ENCODE measurements around the gene RAB30. TPM values are rescaled to one million over a fixed set of nuclear protein-coding genes. Genes with fewer than 3 reads are reported as not detected.
A peak's percentile ranks its signal among the peaks of the same experiment; 100 is the strongest.

Gene RAB30
- total RNA-seq, 1 donor from 2014 or later = 29.1 TPM

DNA sequence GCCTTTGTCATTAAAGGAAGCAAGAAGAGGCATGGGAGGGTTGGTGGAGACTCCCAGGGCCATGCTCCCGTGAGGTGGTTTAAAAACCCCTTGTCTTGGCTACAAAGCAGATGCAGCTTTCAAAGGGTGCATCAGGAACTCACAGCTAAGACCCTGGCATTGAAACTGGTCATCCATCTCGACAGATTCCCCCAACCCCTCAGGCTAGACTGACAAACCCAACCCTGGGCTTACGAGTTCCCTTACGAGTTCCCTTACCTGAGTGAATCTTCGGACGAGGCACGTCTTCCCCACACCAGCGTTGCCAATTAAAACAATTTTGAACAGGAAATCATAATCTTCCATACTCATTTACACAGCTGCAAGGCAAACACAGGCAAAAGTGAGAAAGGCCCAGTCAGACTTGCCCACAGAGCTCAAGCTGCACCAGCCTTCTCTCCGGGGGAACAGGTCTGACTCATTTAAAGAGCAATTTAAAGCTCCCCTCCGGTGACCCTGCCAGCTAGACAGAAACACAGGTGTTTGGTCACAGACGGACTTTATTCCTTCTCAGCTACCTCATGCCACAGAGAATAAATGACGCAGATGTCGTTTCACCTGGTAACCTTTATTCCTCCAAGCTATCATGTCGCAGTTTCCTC, 74.6 kb downstream of the RAB30 start:
- H3K9me3 Mint-ChIP-seq = no peaks in the 10 kb centered on the region
- no peaks in the 10 kb centered on the region for H3K27me3 Mint-ChIP-seq (ENCODE audit: low read depth)
- H3K4me1 Mint-ChIP-seq (ENCODE audit: low read depth) = peaks cover 78% of the 10 kb centered on the region
- peaks cover 39% of the 10 kb centered on the region for H3K36me3 Mint-ChIP-seq (ENCODE audit: low read depth)
- H3K27ac Mint-ChIP-seq = peak overlapping the region; percentile 80
- intact Hi-C loops (cut with micrococcal nuclease) = loop anchor here (1.0 to 5.0 kb wide), 8 partner anchors 9 to 290 kb away; partner anchors contain the start of genes ANKRD42, CCDC90B, PCF11 and RAB30
- no peak for DNase-seq (ENCODE audit: low spot score)
- no peak overlapping the region for H3K4me3 Mint-ChIP-seq (ENCODE audit: low read depth)

DNA sequence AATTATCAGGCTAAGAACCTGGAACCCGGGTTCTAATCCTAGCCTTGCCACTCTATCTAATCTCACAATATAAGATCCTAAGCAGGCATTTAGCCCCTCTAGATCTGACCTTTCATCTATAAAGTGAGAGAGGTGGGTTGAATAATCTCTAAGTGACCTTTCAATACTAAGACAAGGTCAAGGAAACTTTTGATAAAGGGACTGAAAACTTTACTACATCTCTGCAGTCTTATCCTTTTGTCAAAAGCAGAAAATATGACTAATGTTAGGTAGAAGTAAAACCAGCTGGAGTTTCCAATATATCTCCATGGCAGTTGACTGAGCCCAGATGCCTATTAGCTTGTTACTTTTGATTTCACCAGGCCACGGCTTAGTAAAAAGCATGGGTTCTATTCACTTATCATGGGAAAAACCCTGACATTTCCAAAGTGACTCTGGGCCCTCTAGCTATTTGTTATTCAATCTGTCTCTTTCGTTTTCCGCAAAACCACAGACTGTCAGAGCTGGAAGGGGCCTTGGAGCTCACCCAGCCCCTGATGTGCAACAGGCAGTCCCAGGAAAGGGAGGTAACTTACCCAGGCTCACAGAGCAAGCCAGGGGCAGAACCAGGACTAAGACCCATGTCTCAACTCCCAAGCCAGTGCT, 75.8 kb downstream of the RAB30 start:
- intact Hi-C loops (cut with micrococcal nuclease) = loop anchor here (1.0 to 5.0 kb wide), 9 partner anchors 10 to 291 kb away; partner anchors contain the start of genes ANKRD42, CCDC90B, PCF11 and RAB30
- peaks cover 42% of the 10 kb centered on the region for H3K36me3 Mint-ChIP-seq (ENCODE audit: low read depth)
- H3K27ac Mint-ChIP-seq = peak overlapping the region; percentile 94
- no peaks in the 10 kb centered on the region for H3K9me3 Mint-ChIP-seq
- no peak for DNase-seq (ENCODE audit: low spot score)
- peaks cover 69% of the 10 kb centered on the region for H3K4me1 Mint-ChIP-seq (ENCODE audit: low read depth)
- H3K27me3 Mint-ChIP-seq (ENCODE audit: low read depth) = no peaks in the 10 kb centered on the region
- peak overlapping the region; percentile 55 for H3K4me3 Mint-ChIP-seq (ENCODE audit: low read depth)

DNA sequence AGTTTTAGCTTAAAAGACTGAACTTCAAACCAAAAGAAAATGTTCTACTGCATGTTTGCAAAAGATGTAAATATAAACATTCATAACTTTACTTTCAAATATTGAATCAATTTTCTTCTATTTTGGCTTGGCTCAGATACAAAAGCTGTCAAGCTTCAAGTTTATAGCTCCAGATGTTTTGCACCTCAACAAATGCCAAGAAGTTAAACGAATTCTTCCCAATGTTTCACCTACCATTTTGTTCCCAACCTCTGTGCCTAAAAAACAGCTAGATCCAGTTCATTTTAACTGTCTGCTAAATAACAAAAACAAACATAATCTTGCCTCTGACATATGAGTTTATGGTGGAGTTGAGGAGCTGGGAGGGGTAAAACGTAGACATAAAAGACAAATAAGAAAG, 76.5 kb downstream of the RAB30 start:
- intact Hi-C loops (cut with micrococcal nuclease) = loop anchor here (1.0 to 5.0 kb wide), 2 partner anchors 17 to 292 kb away; partner anchors contain the start of gene CCDC90B
- H3K27ac Mint-ChIP-seq = peak overlapping the region; percentile 79
- no peaks in the 10 kb centered on the region for H3K27me3 Mint-ChIP-seq (ENCODE audit: low read depth)
- H3K36me3 Mint-ChIP-seq (ENCODE audit: low read depth) = peaks cover 43% of the 10 kb centered on the region
- no peak for DNase-seq (ENCODE audit: low spot score)
- H3K4me1 Mint-ChIP-seq (ENCODE audit: low read depth) = peaks cover 67% of the 10 kb centered on the region
- no peaks in the 10 kb centered on the region for H3K9me3 Mint-ChIP-seq
- H3K4me3 Mint-ChIP-seq (ENCODE audit: low read depth) = peak overlapping the region; percentile 18

DNA sequence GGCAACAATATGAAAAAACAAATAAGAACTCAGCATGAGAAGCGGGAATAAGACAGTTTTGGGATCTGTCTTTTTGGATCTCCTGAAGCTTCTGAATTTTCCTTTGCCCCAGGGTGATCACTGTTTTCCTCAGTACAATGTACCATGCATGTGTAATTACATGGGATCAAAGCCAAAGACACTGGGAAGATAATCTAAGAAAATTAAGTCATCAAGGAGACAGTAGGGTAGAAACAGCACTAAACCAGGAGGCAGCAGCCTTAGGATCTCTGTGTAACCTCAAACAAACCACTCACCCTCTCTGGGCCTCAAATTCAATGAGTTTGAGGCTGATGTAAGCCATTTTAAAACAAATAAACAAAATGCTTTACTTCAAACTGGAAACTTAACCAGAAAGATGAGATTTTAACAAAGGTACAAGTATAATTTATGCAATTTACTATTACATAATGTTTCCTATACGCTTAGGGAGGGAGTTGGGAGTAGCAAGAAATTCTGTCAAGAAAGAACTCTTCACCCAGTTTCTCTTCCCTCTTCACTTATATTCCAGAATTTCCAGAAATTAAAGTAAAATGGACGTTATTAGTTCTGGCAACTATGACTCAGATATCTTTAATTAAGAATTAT, 77.0 kb downstream of the RAB30 start:
- no peak overlapping the region for H3K4me3 Mint-ChIP-seq (ENCODE audit: low read depth)
- H3K4me1 Mint-ChIP-seq (ENCODE audit: low read depth) = peaks cover 67% of the 10 kb centered on the region
- no peaks in the 10 kb centered on the region for H3K9me3 Mint-ChIP-seq
- H3K27ac Mint-ChIP-seq = peak overlapping the region; percentile 52
- intact Hi-C loops (cut with micrococcal nuclease) = loop anchor here (1.0 to 5.0 kb wide), 2 partner anchors 16 to 293 kb away; partner anchors contain the start of gene CCDC90B
- peaks cover 46% of the 10 kb centered on the region for H3K36me3 Mint-ChIP-seq (ENCODE audit: low read depth)
- no peak for DNase-seq (ENCODE audit: low spot score)
- H3K27me3 Mint-ChIP-seq (ENCODE audit: low read depth) = no peaks in the 10 kb centered on the region

DNA sequence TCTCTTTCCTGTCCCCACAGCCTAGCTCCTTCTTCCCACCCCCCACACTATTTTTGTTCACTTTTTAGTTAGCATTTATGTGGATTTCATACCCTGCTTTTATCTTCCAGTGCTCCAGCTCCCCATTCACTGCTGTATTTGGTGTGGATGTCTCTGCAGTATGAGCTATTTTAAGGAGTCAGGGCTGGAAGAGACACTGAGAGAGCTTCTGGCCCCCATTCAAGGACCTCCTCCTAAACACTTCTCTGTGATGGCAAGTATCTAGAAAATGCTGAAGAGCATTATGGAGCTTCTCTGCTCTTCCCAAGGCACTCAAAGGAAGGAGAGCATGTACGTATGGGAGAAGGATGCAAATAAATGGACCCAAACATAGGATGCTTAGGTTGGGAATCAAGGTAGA, 79.5 kb downstream of the RAB30 start:
- Mint-ChIP-seq H3K27ac (no peak overlapping the region), H3K9me3 (no peaks in the 10 kb centered on the region), H3K4me1 (ENCODE audit: low read depth) (peaks cover 53% of the 10 kb centered on the region), H3K4me3 (ENCODE audit: low read depth) (no peak overlapping the region), H3K27me3 (ENCODE audit: low read depth) (no peaks in the 10 kb centered on the region), H3K36me3 (ENCODE audit: low read depth) (peaks cover 64% of the 10 kb centered on the region)
- intact Hi-C loops (cut with micrococcal nuclease) = no loop called here
- no peak for DNase-seq (ENCODE audit: low spot score)

DNA sequence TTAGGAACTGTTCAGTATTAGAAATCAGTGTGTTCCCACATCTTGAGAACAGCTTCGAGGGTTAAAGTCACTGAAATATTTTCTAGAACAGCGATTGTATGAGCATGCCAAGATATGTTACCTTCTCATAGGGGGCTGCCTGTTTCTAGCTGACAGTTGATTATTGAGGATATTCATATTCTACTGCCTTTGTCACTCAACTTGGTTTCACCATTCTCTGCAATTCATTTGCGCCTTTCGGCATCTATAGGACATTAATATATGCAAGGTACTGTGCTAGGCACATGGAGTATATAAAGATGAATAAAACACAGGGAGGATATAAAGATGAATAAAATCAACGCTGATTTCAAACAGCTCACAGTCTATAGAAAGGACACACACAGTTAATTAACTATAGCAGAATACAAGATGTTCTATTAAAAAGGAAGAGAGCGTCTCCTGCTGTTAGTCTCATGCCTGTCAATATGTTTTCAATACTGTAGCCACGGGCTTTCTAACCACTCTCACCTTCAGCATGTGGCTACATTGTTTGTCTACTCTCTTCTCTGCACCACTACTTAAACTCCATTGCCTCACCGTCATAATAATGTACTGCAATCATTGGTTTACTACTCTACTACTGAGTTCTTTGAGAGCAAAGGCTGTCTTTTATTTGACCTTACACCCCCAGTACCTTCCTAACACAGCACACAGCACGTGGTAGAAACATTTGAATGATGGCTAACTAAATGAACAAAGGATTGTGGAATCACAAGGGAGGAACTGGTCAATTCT, 81.9 kb downstream of the RAB30 start:
- peaks cover 34% of the 10 kb centered on the region for H3K4me1 Mint-ChIP-seq (ENCODE audit: low read depth)
- intact Hi-C loops (cut with micrococcal nuclease) = no loop called here

DNA sequence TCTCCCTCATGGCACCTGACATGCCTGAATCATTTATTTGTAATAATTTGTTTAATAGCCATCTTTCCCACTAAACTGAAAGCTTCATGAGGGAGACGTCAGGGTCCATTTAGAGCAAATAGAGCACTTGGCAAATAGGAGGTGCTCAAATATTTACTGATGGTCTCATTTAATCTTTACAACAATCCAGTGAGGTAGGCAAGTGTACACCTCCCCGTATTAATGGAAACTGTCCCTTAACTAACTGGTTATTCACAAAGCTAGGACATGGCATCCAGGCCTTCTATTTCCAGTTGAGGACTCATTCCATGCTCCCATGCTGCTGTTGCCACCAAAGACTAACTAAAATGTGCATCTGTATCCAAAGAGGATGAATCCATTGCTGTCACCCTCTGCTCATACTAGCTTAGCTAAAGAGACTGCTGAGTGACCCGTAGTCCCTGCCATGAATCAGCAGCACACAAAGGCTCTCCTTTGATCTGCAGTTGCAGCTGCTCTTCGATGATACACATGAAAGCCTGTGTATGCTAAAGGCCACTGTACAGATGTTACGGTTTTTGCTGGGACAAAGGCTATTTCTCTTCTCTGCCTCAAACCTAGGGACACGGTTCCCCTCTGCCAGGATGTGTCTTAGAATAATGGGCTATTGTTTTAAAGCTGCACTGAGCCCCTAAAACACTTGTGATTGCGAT, 82.6 kb downstream of the RAB30 start:
- H3K36me3 Mint-ChIP-seq (ENCODE audit: low read depth) = peaks cover 70% of the 10 kb centered on the region
- no peaks in the 10 kb centered on the region for H3K27me3 Mint-ChIP-seq (ENCODE audit: low read depth)
- H3K4me1 Mint-ChIP-seq (ENCODE audit: low read depth) = peaks cover 30% of the 10 kb centered on the region
- H3K4me3 Mint-ChIP-seq (ENCODE audit: low read depth) = no peak overlapping the region
- DNase-seq (ENCODE audit: low spot score) = no peak
- H3K9me3 Mint-ChIP-seq = no peaks in the 10 kb centered on the region
- intact Hi-C loops (cut with micrococcal nuclease) = no loop called here
- H3K27ac Mint-ChIP-seq = no peak overlapping the region

More for the DNA sequence above, 81.9 kb downstream of the RAB30 start:
- no peaks in the 10 kb centered on the region for H3K9me3 Mint-ChIP-seq
- no peaks in the 10 kb centered on the region for H3K27me3 Mint-ChIP-seq (ENCODE audit: low read depth)
- peaks cover 69% of the 10 kb centered on the region for H3K36me3 Mint-ChIP-seq (ENCODE audit: low read depth)
- no peak overlapping the region for H3K27ac Mint-ChIP-seq
- H3K4me3 Mint-ChIP-seq (ENCODE audit: low read depth) = no peak overlapping the region
- DNase-seq (ENCODE audit: low spot score) = no peak

DNA sequence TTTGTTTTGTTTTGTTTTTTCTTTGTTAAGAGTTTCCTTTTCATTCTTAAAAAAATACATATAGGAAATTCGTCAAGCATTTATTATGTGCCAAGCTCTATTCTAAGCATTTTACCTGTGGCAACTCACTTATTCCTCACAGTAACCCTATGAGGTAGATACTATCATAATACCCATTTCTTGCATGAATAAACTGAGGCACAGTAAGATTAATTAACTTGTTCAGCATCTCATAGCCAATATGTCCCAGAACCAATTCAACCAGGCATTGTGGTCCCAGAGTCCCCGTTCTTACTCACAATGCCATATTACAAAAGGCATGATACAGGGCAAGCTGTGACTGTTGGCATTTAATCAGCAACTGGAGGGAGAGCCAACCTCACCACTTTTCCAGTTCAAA, 83.7 kb downstream of the RAB30 start:
- Mint-ChIP-seq H3K27me3 (ENCODE audit: low read depth) (no peaks in the 10 kb centered on the region), H3K4me1 (ENCODE audit: low read depth) (peaks cover 20% of the 10 kb centered on the region)
- intact Hi-C loops (cut with micrococcal nuclease) = no loop called here

DNA sequence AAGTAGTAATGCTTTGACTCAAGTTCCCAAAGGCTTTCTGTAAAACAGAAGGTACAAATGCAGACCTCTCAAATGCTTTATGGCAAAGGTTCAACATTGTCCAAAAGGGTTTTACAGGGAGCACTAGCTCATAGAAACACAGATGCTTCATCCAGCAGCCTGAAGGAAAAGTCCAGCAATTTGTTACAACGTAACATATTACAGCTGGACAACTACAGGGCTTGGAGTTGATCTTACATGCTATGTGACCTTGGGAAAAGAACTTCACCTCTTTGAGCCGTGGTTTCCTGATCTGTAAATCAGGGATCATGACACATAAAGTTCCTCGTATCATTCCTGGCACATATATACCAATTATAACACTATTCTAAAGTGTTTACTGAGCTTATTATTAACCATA, 85.3 kb downstream of the RAB30 start:
- intact Hi-C loops (cut with micrococcal nuclease) = no loop called here
- Mint-ChIP-seq H3K4me1 (ENCODE audit: low read depth) (peaks cover 12% of the 10 kb centered on the region), H3K9me3 (no peaks in the 10 kb centered on the region), H3K36me3 (ENCODE audit: low read depth) (peaks cover 58% of the 10 kb centered on the region), H3K27ac (no peak overlapping the region), H3K27me3 (ENCODE audit: low read depth) (no peaks in the 10 kb centered on the region), H3K4me3 (ENCODE audit: low read depth) (no peak overlapping the region)
- DNase-seq (ENCODE audit: low spot score) = no peak

More for the DNA sequence above, 83.7 kb downstream of the RAB30 start:
- Mint-ChIP-seq H3K27ac (no peak overlapping the region), H3K9me3 (no peaks in the 10 kb centered on the region), H3K4me3 (ENCODE audit: low read depth) (no peak overlapping the region), H3K36me3 (ENCODE audit: low read depth) (peaks cover 61% of the 10 kb centered on the region)
- DNase-seq (ENCODE audit: low spot score) = no peak

DNA sequence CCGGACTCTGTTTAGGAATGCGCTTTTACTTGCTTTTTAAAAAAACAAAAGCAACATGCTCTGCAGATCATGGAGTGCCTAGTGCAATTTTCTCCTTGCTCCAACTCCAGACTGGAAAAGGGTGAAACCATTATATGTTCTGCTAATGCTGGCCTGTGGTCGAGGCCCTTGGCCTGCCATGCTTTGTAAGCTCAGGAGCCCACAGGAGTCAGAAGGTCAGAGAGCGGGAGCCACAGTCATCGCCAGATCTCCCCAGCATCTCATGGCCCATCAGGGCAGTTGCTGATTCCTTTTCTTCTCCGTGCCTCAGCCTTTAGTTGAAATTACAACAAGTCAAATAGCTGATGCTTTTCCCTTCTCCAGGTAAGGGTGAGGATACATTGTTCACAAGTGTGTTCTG, 89.8 kb downstream of the RAB30 start:
- no peaks in the 10 kb centered on the region for H3K27me3 Mint-ChIP-seq (ENCODE audit: low read depth)
- intact Hi-C loops (cut with micrococcal nuclease) = loop anchor here (2.0 kb wide), 2 partner anchors 81 to 175 kb away; partner anchors contain the start of genes DDIAS, PCF11 and PRCP
- peak overlapping the region; percentile 24 for H3K27ac Mint-ChIP-seq
- peaks cover 63% of the 10 kb centered on the region for H3K36me3 Mint-ChIP-seq (ENCODE audit: low read depth)
- DNase-seq (ENCODE audit: low spot score) = no peak
- H3K4me3 Mint-ChIP-seq (ENCODE audit: low read depth) = no peak overlapping the region
- no peaks in the 10 kb centered on the region for H3K9me3 Mint-ChIP-seq
- peaks cover 42% of the 10 kb centered on the region for H3K4me1 Mint-ChIP-seq (ENCODE audit: low read depth)

DNA sequence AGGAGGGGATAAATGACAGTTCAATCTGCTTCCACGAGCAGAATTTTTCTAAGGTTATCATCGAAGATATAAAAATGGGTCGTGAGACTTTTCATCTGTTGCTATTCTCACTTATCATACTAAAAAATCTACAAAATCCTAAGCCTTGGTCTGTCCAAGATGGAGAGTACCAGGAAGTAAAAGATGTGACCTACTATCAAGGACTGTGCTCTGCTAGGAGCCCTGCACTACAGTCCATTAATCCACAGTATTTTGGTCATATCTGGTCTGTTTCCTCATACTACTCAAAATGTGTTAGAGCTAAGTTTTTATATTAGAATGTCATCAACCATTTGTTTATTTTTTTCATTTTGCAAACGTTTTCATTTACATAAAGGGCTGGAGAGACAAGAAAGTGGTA, 90.8 kb downstream of the RAB30 start:
- Mint-ChIP-seq H3K9me3 (no peaks in the 10 kb centered on the region), H3K27me3 (ENCODE audit: low read depth) (no peaks in the 10 kb centered on the region), H3K4me1 (ENCODE audit: low read depth) (peaks cover 42% of the 10 kb centered on the region), H3K36me3 (ENCODE audit: low read depth) (peaks cover 61% of the 10 kb centered on the region), H3K27ac (no peak overlapping the region), H3K4me3 (ENCODE audit: low read depth) (no peak overlapping the region)
- intact Hi-C loops (cut with micrococcal nuclease) = loop anchor here (1.0 to 2.0 kb wide), 3 partner anchors 61 to 176 kb away; partner anchors contain the start of genes DDIAS, PCF11 and PRCP
- DNase-seq (ENCODE audit: low spot score) = no peak

DNA sequence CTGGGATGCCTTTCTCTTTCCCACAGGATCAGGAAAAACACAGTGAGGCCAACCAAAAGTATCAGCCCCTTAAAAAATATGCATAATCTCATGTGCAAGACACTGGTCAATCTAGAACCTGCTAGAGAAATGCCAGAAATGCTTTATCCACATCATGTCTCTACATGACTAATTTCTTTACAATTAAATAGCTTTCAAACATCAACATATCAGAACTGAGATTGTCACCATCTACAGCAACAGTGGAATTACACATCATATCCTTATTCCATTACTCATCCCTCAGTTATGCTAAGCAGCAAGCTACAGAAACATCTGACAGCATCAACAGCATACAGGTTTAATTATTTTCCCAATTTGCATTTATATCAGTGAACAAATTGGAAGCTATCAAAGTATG, 91.4 kb downstream of the RAB30 start:
- peaks cover 55% of the 10 kb centered on the region for H3K36me3 Mint-ChIP-seq (ENCODE audit: low read depth)
- H3K27ac Mint-ChIP-seq = peak overlapping the region; percentile 67
- intact Hi-C loops (cut with micrococcal nuclease) = loop anchor here (1.0 to 2.0 kb wide), 3 partner anchors 60 to 177 kb away; partner anchors contain the start of genes DDIAS, PCF11 and PRCP
- no peak overlapping the region for H3K4me3 Mint-ChIP-seq (ENCODE audit: low read depth)
- H3K27me3 Mint-ChIP-seq (ENCODE audit: low read depth) = no peaks in the 10 kb centered on the region
- peaks cover 43% of the 10 kb centered on the region for H3K4me1 Mint-ChIP-seq (ENCODE audit: low read depth)
- no peak for DNase-seq (ENCODE audit: low spot score)
- H3K9me3 Mint-ChIP-seq = no peaks in the 10 kb centered on the region

All from activated T-helper 2 cell treated with anti-CD3 and anti-CD28 coated beads, Interferon-gamma antibody, Interleukin-2, Interleukin-4, amounts not matched to agents 10 μg/mL and 5 μg/mL and 100 μg/mL, durations not matched to agents 14 hours and 24 hours and 36 hours (primary cell).